Nephron (organoid): Measurements from ENCODE around the gene USP12.

Experiments used
- H3K27ac Mint-ChIP-seq, 3 experiments: 2 replicates each; pipeline ENCODE4 v1.8.0; 2020; ENCODE audit warnings: mixed read lengths in 3 of 3, mild to moderate bottlenecking in 2 of 3, moderate library complexity in 1 of 3
- H3K27me3 Mint-ChIP-seq: 2 replicates; pipeline ENCODE4 v1.8.0; 2021; ENCODE audit warnings: low read depth, mild to moderate bottlenecking, moderate library complexity, mixed read lengths
- H3K36me3 Mint-ChIP-seq: 2 replicates; pipeline ENCODE4 v1.8.0; 2020; ENCODE audit warnings: low read depth, mixed read lengths
- H3K4me1 Mint-ChIP-seq: 2 replicates; pipeline ENCODE4 v1.8.0; 2020; ENCODE audit warnings: mixed read lengths
- H3K4me3 Mint-ChIP-seq, 3 experiments: 2 replicates each; pipeline ENCODE4 v1.8.0; 2020; ENCODE audit warnings: mild to moderate bottlenecking in 3 of 3, mixed read lengths in 3 of 3, moderate library complexity in 2 of 3
- H3K9me3 Mint-ChIP-seq: 2 replicates; pipeline ENCODE4 v1.8.0; 2020; ENCODE audit warnings: mixed read lengths
- CTCF ChIP-seq, 3 experiments: fragments of 200-600 bp; sonication (generic); IDR thresholded peaks; one replicate each; pipeline ENCODE4 v1.5.0; 2021; ENCODE audit warnings: antibody characterized with exemption in 3 of 3; ENCODE audit not compliant: unreplicated experiment in 3 of 3

The USP12 gene

GRCh38 chr13:27091451-27091850 lies 80.2 kb downstream of the USP12 start:
- no peak for TF ChIP-seq CTCF (IDR thresholded peaks at IDR 0.05; ENCODE audit: unreplicated experiment in 3 of 3)
- Mint-ChIP-seq H3K9me3 (no peaks in the 10 kb centered on the region), H3K4me1 (no peaks in the 10 kb centered on the region), H3K27ac (no peak overlapping the region), H3K36me3 (peaks cover 70% of the 10 kb centered on the region), H3K27me3 (no peaks in the 10 kb centered on the region), H3K4me3 (no peak overlapping the region)

DNA sequence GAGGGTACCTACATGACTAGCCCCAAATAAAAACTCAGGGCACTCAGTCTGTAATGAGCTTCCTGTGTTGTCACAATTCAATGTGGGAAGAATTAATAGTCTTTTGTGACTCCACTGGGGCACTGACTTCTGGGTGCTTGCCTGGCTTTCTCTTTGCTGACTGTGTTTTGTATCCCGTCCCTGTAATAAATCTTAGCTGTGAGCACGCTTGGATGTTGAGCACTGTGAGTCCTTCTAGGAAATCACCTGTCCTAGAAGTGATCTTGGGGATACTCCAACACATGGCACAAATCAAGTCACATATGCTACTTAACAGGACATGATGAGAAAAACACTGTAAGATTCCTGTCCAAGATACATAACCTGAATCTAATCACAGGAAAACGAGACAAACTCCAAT lies 83.0 kb downstream of the USP12 start:
- Mint-ChIP-seq H3K36me3 (peaks cover 62% of the 10 kb centered on the region), H3K4me1 (no peaks in the 10 kb centered on the region), H3K27ac (no peak overlapping the region)

DNA sequence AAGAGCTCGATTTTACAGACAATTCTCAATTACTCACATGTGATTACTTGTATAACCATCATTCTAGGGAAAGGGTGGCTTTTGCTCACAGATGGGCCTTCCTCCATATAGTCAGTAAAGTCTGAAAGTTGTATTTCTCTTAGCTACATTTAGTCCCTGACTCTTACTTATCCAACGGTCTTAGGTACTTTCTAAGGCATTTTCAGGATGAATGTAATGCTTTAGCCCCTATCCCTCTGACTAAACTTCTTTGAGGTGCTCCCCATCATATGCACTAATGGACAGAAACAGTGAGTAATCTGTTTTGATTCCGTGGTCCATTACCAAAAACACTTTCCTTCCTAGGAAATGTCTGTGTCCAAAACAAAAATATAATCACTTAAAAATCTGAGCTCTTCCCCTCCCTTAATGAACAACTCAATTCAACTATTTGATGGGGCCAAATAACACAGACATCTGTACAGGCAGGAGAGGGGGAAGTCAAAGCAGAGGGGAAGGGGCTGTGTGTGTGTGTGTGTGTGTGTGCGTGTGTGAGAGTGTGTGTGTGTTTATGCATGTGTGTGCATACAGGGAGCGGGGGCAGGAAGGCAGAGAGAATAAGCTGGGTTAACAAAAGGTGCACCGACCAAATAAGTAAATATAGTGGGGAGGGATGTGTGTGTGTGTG lies 84.9 kb downstream of the USP12 start:
- Mint-ChIP-seq H3K4me1 (no peaks in the 10 kb centered on the region), H3K27ac (no peak overlapping the region)
- TF ChIP-seq CTCF (IDR thresholded peaks at IDR 0.05; ENCODE audit: unreplicated experiment in 3 of 3) = no peak

More for the DNA sequence above, 83.0 kb downstream of the USP12 start:
- no peaks in the 10 kb centered on the region for H3K9me3 Mint-ChIP-seq
- H3K4me3 Mint-ChIP-seq = no peak overlapping the region
- no peak for TF ChIP-seq CTCF (IDR thresholded peaks at IDR 0.05; ENCODE audit: unreplicated experiment in 3 of 3)
- no peaks in the 10 kb centered on the region for H3K27me3 Mint-ChIP-seq

DNA sequence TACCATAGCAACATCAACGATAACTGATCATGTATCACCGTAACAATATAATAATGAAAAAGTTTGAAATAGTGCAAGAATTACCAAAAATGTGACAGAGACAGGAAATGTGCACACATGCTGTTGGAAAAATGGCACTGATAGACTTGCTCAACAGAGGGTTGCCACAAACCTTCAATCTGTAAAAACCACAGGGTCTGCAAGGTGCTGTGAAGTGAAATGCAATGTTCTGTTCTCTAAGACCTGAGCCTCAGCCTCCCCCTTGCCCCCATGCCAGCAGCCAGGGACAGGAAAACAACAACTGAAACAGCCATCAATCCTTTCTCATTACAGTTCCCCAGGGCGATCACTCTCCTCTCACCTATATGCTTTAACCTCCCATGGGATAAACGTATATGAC lies 88.4 kb downstream of the USP12 start:
- no peak overlapping the region for H3K27ac Mint-ChIP-seq
- H3K4me1 Mint-ChIP-seq = peaks cover 13% of the 10 kb centered on the region
- peaks cover 62% of the 10 kb centered on the region for H3K36me3 Mint-ChIP-seq
- no peak overlapping the region for H3K4me3 Mint-ChIP-seq
- TF ChIP-seq CTCF (IDR thresholded peaks at IDR 0.05; ENCODE audit: unreplicated experiment in 3 of 3) = no peak
- H3K27me3 Mint-ChIP-seq = no peaks in the 10 kb centered on the region
- H3K9me3 Mint-ChIP-seq = no peaks in the 10 kb centered on the region

More for the DNA sequence above, 84.9 kb downstream of the USP12 start:
- Mint-ChIP-seq H3K36me3 (peaks cover 64% of the 10 kb centered on the region), H3K27me3 (no peaks in the 10 kb centered on the region), H3K9me3 (no peaks in the 10 kb centered on the region), H3K4me3 (no peak overlapping the region)

DNA sequence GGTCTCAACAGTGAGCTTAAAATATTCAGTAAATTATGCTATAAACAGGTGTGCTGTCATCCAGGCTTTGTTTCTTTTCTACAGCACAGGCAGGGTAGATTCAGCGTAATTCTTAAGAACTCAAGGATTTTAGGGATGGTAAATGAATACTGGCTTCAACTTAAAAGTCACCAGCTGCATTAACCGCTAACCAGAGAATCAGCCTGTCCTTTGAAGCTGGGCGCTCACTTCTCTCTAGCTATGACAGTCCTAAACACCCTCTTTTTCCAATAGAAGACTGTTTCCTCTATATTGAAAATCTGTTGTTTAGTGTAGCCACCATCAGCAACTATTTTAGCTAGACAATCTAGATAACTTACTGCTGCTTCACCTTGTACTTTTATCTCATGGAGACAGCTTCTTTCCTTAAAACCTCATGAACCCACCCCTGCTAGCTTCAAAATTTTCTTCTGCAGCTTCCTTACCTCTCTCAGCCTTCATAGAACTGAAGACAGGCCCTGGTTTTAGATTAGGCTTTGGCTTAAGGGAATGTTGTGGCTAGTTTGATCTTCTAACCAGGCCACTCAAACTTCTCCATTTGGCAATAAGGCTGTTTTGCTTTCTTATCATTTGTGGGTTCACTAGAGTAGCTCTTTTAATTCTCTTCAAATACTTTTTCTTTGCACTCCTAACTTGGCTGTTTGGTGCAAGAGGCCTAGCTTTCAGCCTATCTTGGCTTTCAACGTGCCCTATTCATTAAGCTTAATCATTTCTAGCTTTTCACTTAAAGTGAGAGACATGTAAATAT lies 89.5 kb downstream of the USP12 start:
- peaks cover 54% of the 10 kb centered on the region for H3K36me3 Mint-ChIP-seq
- H3K4me1 Mint-ChIP-seq = peaks cover 20% of the 10 kb centered on the region
- H3K27ac Mint-ChIP-seq = no peak overlapping the region
- no peaks in the 10 kb centered on the region for H3K27me3 Mint-ChIP-seq
- no peak for TF ChIP-seq CTCF (IDR thresholded peaks at IDR 0.05; ENCODE audit: unreplicated experiment in 3 of 3)
- no peaks in the 10 kb centered on the region for H3K9me3 Mint-ChIP-seq
- H3K4me3 Mint-ChIP-seq = no peak overlapping the region
